HAP-1 (cell line): ENCODE data around the gene DMGDH.

Experiments
- DNase-seq, 2 experiments: peaks; one replicate each; pipeline ENCODE4 v3.0.0-alpha.2; 2016 to 2020; ENCODE audit warnings: low spot score in 2 of 2
- H3K27me3 ChIP-seq: fragments of 250-450 bp; sonication (Bioruptor Pico); 2 replicates; pipeline ENCODE4 v1.5.1; 2020; ENCODE audit warnings: low read depth, mild to moderate bottlenecking, moderate library complexity
- H3K36me3 ChIP-seq: fragments of 250-450 bp; sonication (Bioruptor Pico); replicated peaks from 2 replicates; pipeline ENCODE4 v1.5.1; 2020; ENCODE audit warnings: mild to moderate bottlenecking
- H3K4me1 ChIP-seq: fragments of 250-450 bp; sonication (Bioruptor Pico); 2 replicates; pipeline ENCODE4 v1.5.1; 2020; ENCODE audit warnings: mild to moderate bottlenecking
- H3K4me3 ChIP-seq: fragments of 250-450 bp; sonication (Bioruptor Pico); 2 replicates; pipeline ENCODE4 v1.5.1; 2020; ENCODE audit warnings: mild to moderate bottlenecking, moderate library complexity
- H3K9me3 ChIP-seq: fragments of 250-450 bp; sonication (Bioruptor Pico); 2 replicates; pipeline ENCODE4 v1.5.1; 2020; ENCODE audit warnings: mild to moderate bottlenecking, moderate library complexity
- in situ Hi-C: fragments of 300-500 bp; cut with MboI; formaldehyde crosslinking; loops from 3 replicates; pipeline ENCODE4 v1.14.3; 2020; ENCODE audit warnings: low sequenced_read_pairs, inconsistent platforms, mixed read lengths

The DMGDH gene

GRCh38 chr5:79020861-79021561 lies 48.5 kb downstream of the DMGDH start:
- DNase-seq: peak; percentile 76 to 80
- Histone ChIP-seq H3K36me3 (no peaks in the 10 kb centered on the region), H3K4me3 (no peak overlapping the region), H3K9me3 (no peaks in the 10 kb centered on the region), H3K4me1 (peaks cover 25% of the 10 kb centered on the region), H3K27me3 (peaks cover 46% of the 10 kb centered on the region)
- in situ Hi-C loops: loop anchor here (5.0 to 10.0 kb wide), 3 partner anchors 111 to 1056 kb away; no protein-coding TSS in a partner anchor

GRCh38 chr5:79014631-79015030 lies 54.8 kb downstream of the DMGDH start:
- in situ Hi-C loops: no loop called here
- no peaks in the 10 kb centered on the region for H3K36me3 ChIP-seq

GRCh38 chr5:79011869-79012268 lies 57.6 kb downstream of the DMGDH start:
- in situ Hi-C loops: no loop called here
- H3K4me3 ChIP-seq: no peak overlapping the region
- H3K9me3 ChIP-seq: no peaks in the 10 kb centered on the region

More at GRCh38 chr5:79014631-79015030, 54.8 kb downstream of the DMGDH start:
- no peak overlapping the region for H3K4me3 ChIP-seq
- H3K27me3 ChIP-seq: peaks cover 25% of the 10 kb centered on the region
- no peak for DNase-seq
- no peaks in the 10 kb centered on the region for H3K9me3 ChIP-seq
- H3K4me1 ChIP-seq: no peaks in the 10 kb centered on the region

GRCh38 chr5:79011219-79011836 lies 58.1 kb downstream of the DMGDH start:
- in situ Hi-C loops: no loop called here
- Histone ChIP-seq H3K27me3 (peaks cover 3% of the 10 kb centered on the region; the same call in 1 of the 2 replicates), H3K9me3 (no peaks in the 10 kb centered on the region)

More at GRCh38 chr5:79011869-79012268, 57.6 kb downstream of the DMGDH start:
- Histone ChIP-seq H3K4me1 (no peaks in the 10 kb centered on the region), H3K36me3 (no peaks in the 10 kb centered on the region), H3K27me3 (peaks cover 8% of the 10 kb centered on the region)
- no peak for DNase-seq

GRCh38 chr5:79008362-79008761 lies 61.1 kb downstream of the DMGDH start:
- peaks cover 7% of the 10 kb centered on the region; the same call in 1 of the 2 replicates for H3K27me3 ChIP-seq
- in situ Hi-C loops: no loop called here
- H3K4me3 ChIP-seq: no peak overlapping the region
- H3K4me1 ChIP-seq: no peaks in the 10 kb centered on the region
- DNase-seq: no peak
- no peaks in the 10 kb centered on the region for H3K36me3 ChIP-seq
- H3K9me3 ChIP-seq: no peaks in the 10 kb centered on the region

More at GRCh38 chr5:79011219-79011836, 58.1 kb downstream of the DMGDH start:
- no peak for DNase-seq
- Histone ChIP-seq H3K4me3 (no peak overlapping the region), H3K36me3 (no peaks in the 10 kb centered on the region), H3K4me1 (no peaks in the 10 kb centered on the region)

- Histone ChIP-seq H3K36me3 (no peaks in the 10 kb centered on the region), H3K27me3 (peaks cover 7% of the 10 kb centered on the region; the same call in 1 of the 2 replicates), H3K4me1 (no peaks in the 10 kb centered on the region), H3K4me3 (no peak overlapping the region), H3K9me3 (no peaks in the 10 kb centered on the region)
- no peak for DNase-seq
- in situ Hi-C loops: no loop called here
These were observed 61.6 kb downstream of the DMGDH start for GRCh38 chr5:79007872-79008271.

GRCh38 chr5:79005936-79006631 lies 63.4 kb downstream of the DMGDH start:
- no peak for DNase-seq
- Histone ChIP-seq H3K36me3 (no peaks in the 10 kb centered on the region), H3K9me3 (no peaks in the 10 kb centered on the region), H3K4me1 (no peaks in the 10 kb centered on the region), H3K27me3 (peaks cover 7% of the 10 kb centered on the region; the same call in 1 of the 2 replicates), H3K4me3 (no peak overlapping the region)
- in situ Hi-C loops: no loop called here

GRCh38 chr5:79005151-79005550 lies 64.3 kb downstream of the DMGDH start:
- in situ Hi-C loops: no loop called here
- no peak overlapping the region for H3K4me3 ChIP-seq
- no peaks in the 10 kb centered on the region for H3K9me3 ChIP-seq
- H3K4me1 ChIP-seq: no peaks in the 10 kb centered on the region
- H3K36me3 ChIP-seq: no peaks in the 10 kb centered on the region
- DNase-seq: no peak
- peaks cover 7% of the 10 kb centered on the region; the same call in 1 of the 2 replicates for H3K27me3 ChIP-seq

- Histone ChIP-seq H3K9me3 (no peaks in the 10 kb centered on the region), H3K27me3 (0 out of 2 replicates have a peak, but pooled peaks cover 4% of the 10 kb centered on the region), H3K36me3 (no peaks in the 10 kb centered on the region), H3K4me3 (no peak overlapping the region), H3K4me1 (no peaks in the 10 kb centered on the region)
- DNase-seq: no peak
- in situ Hi-C loops: no loop called here
These were observed 67.1 kb downstream of the DMGDH start for GRCh38 chr5:79002374-79002773.

- no peak for DNase-seq
- no peak overlapping the region for H3K4me3 ChIP-seq
These were observed 68.0 kb downstream of the DMGDH start for GRCh38 chr5:79001471-79001870.

GRCh38 chr5:78997090-78997489 lies 72.4 kb downstream of the DMGDH start:
- Histone ChIP-seq H3K4me3 (no peak overlapping the region), H3K9me3 (no peaks in the 10 kb centered on the region), H3K27me3 (no peaks in the 10 kb centered on the region), H3K4me1 (no peaks in the 10 kb centered on the region), H3K36me3 (no peaks in the 10 kb centered on the region)
- in situ Hi-C loops: no loop called here
- DNase-seq: no peak

More at GRCh38 chr5:79001471-79001870, 68.0 kb downstream of the DMGDH start:
- Histone ChIP-seq H3K9me3 (no peaks in the 10 kb centered on the region), H3K36me3 (no peaks in the 10 kb centered on the region), H3K4me1 (no peaks in the 10 kb centered on the region), H3K27me3 (0 out of 2 replicates have a peak, but pooled peaks cover 4% of the 10 kb centered on the region)
- in situ Hi-C loops: no loop called here

GRCh38 chr5:78995521-78996007 lies 73.9 kb downstream of the DMGDH start:
- Histone ChIP-seq H3K36me3 (no peaks in the 10 kb centered on the region), H3K27me3 (no peaks in the 10 kb centered on the region), H3K4me1 (no peaks in the 10 kb centered on the region), H3K4me3 (no peak overlapping the region), H3K9me3 (no peaks in the 10 kb centered on the region)
- in situ Hi-C loops: no loop called here
- DNase-seq: no peak

GRCh38 chr5:78993165-78993564 lies 76.3 kb downstream of the DMGDH start:
- H3K9me3 ChIP-seq: no peaks in the 10 kb centered on the region
- no peaks in the 10 kb centered on the region for H3K27me3 ChIP-seq
- H3K36me3 ChIP-seq: no peaks in the 10 kb centered on the region
- no peak for DNase-seq
- no peak overlapping the region for H3K4me3 ChIP-seq
- in situ Hi-C loops: no loop called here
- H3K4me1 ChIP-seq: no peaks in the 10 kb centered on the region
